Stomach (tissue), 9 donors: ENCODE measurements around the gene MRPL34. TPM values are rescaled to one million over a fixed set of nuclear protein-coding genes. Genes with fewer than 3 reads are reported as not detected.

Experiments used
- DNase-seq, 2 donors: peaks; one replicate each; pipeline versions ENCODE4 v3.0.0 to v3.0.0-alpha.2; 2013 to 2019
- H3K27ac ChIP-seq, 5 donors: fragments of 200-600 bp in 4 of 5; sonication (generic) in 4 of 5; one replicate each; pipeline ENCODE4 v1.5.1; 2013 to 2019; ENCODE audit warnings: mild to moderate bottlenecking in 1 of 5, moderate library complexity in 1 of 5
- H3K27me3 ChIP-seq, 3 donors: fragments of 200-600 bp; sonication (generic); one replicate each; pipeline ENCODE4 v1.5.1; 2017 to 2019; ENCODE audit warnings: mixed run types in 1 of 3
- H3K36me3 ChIP-seq, 4 donors: fragments of 200-600 bp; sonication (generic); 1 replicate in 3 of 4; 2 replicates in 1 of 4; pipeline ENCODE4 v1.5.1; 2016 to 2019
- H3K4me1 ChIP-seq, 4 donors: fragments of 200-600 bp; sonication (generic); one replicate each; pipeline ENCODE4 v1.5.1; 2016 to 2019
- H3K4me3 ChIP-seq, 4 donors: fragments of 200-600 bp; sonication (generic) in 3 of 4; one replicate each; pipeline ENCODE4 v1.5.1; 2016 to 2019; ENCODE audit warnings: mild to moderate bottlenecking in 1 of 4
- H3K9me3 ChIP-seq, 4 donors: fragments of 200-600 bp; sonication (generic); one replicate each; pipeline ENCODE4 v1.5.1; 2016 to 2019
- CTCF ChIP-seq, 7 experiments: fragments of 450-650 bp in 4 of 7; fragments of 200-600 bp in 3 of 7; sonication (generic) in 3 of 7; IDR thresholded peaks; one replicate each; pipeline ENCODE4 v1.5.1; 2016 to 2019; ENCODE audit warnings: antibody characterized with exemption in 7 of 7, control low read depth in 2 of 7, mild to moderate bottlenecking in 1 of 7
- EP300 ChIP-seq: sonication (generic); formaldehyde crosslinking; IDR thresholded peaks from one replicate; pipeline ENCODE4 v1.6.1; 2017; ENCODE audit warnings: antibody characterized with exemption
- POLR2A ChIP-seq, 4 donors: fragments of 450-650 bp; IDR thresholded peaks; one replicate each; pipeline ENCODE4 v1.6.1; 2016; ENCODE audit warnings: antibody characterized with exemption in 4 of 4, control low read depth in 2 of 4, mild to moderate bottlenecking in 1 of 4, moderate library complexity in 1 of 4
- POLR2AphosphoS5 ChIP-seq, 3 donors: sonication (generic); formaldehyde crosslinking; IDR thresholded peaks; one replicate each; pipeline ENCODE4 v1.6.1; 2016; ENCODE audit warnings: antibody characterized with exemption in 3 of 3
- WGBS, 5 donors: extraction: QIAGEN DNeasy Blood & Tissue Kit in 3 of 5; methylation state at CpG; one replicate each; pipeline versions ENCODE4 v1.1.5 to v1.1.7; 2013 to 2018; 5-methylcytosine and 5-hydroxymethylcytosine counted together
- intact Hi-C: fragments of 100-400 bp; cut with DNase I; formaldehyde crosslinking; loops from one replicate; pipeline ENCODE4 v1.15.1; 2023; ENCODE audit warnings: low total_unique reads
- polyA plus RNA-seq, 3 donors: library from polyadenylated mRNA; stranded (reverse); fragments of 200-250 nt; gene quantifications; one replicate each; pipeline ENCODE4 v1.2.3, GENCODE V29; 2013
- total RNA-seq, 5 donors: library from RNA; depleted of rRNA; stranded (reverse); fragments of >200 nt; gene quantifications; one replicate each; pipeline versions ENCODE4 v1.1.0 to v1.2.3, GENCODE V29; 2014 to 2016
- donor health status: healthy with polysubstance abuse.
- donor health status: Bipolar disorder and iron deficiency.
- donor health status: healthy.

The MRPL34 gene
- total and polyA plus RNA-seq, 8 donors, result 6.6 to 200 (median 155) TPM

- Histone ChIP-seq H3K27ac (no peak overlapping the region), H3K9me3 (no peaks in the 10 kb centered on the region), H3K36me3 (peaks cover 52 to 83% (median 76%) of the 10 kb centered on the region in 4 donors), H3K27me3 (no peaks in the 10 kb centered on the region), H3K4me3 (no peak overlapping the region), H3K4me1 (peaks cover 0 to 26% (median 10%) of the 10 kb centered on the region in 4 donors)
- DNase-seq, result no peak
- 80 to 96% (median 89%) methylated on average over 4 to 11 of the region's 11 CpGs for WGBS, 5 donors
- no peak for TF ChIP-seq POLR2AphosphoS5 (IDR thresholded peaks at IDR 0.05)
- no peak for TF ChIP-seq CTCF (IDR thresholded peaks at IDR 0.05)
- intact Hi-C loops, result no loop called here
These were observed 14.8 kb downstream of the MRPL34 start for GRCh38 chr19:17320435-17320834.

GRCh38 chr19:17321655-17322489 lies 16.2 kb downstream of the MRPL34 start:
- WGBS, 5 donors, result 86 to 92% (median 91%) methylated on average over 12 to 19 of the region's 19 CpGs
- Histone ChIP-seq H3K9me3 (no peaks in the 10 kb centered on the region), H3K36me3 (peaks cover 41 to 68% (median 62%) of the 10 kb centered on the region in 4 donors), H3K27me3 (no peaks in the 10 kb centered on the region), H3K4me3 (no peak overlapping the region), H3K4me1 (peaks cover 0 to 23% (median 13%) of the 10 kb centered on the region in 4 donors), H3K27ac (no peak overlapping the region)
- TF ChIP-seq POLR2AphosphoS5 (IDR thresholded peaks at IDR 0.05) (no peak), CTCF (IDR thresholded peaks at IDR 0.05) (no peak), EP300 (no peak), POLR2A (IDR thresholded peaks at IDR 0.05) (no peak)
- DNase-seq, result peak in 1 of 2 donors; percentile 15
- intact Hi-C loops, result no loop called here

GRCh38 chr19:17322854-17323253 lies 17.2 kb downstream of the MRPL34 start:
- Histone ChIP-seq H3K27ac (no peak overlapping the region), H3K9me3 (no peaks in the 10 kb centered on the region), H3K4me3 (no peak overlapping the region), H3K36me3 (peaks cover 39 to 61% (median 59%) of the 10 kb centered on the region in 4 donors), H3K4me1 (peaks cover under 1 to 21% (median 15%) of the 10 kb centered on the region in 4 donors), H3K27me3 (no peaks in the 10 kb centered on the region)
- intact Hi-C loops, result no loop called here
- 68 to 78% (median 73%) methylated on average over 10 of the region's 10 CpGs for WGBS, 5 donors
- TF ChIP-seq POLR2AphosphoS5 (IDR thresholded peaks at IDR 0.05), result no peak
- no peak for TF ChIP-seq CTCF (IDR thresholded peaks at IDR 0.05)
- TF ChIP-seq EP300, result no peak
- no peak for TF ChIP-seq POLR2A (IDR thresholded peaks at IDR 0.05)
- DNase-seq, result peak in 1 of 2 donors; percentile 28

GRCh38 chr19:17323300-17323963 lies 17.8 kb downstream of the MRPL34 start:
- TF ChIP-seq POLR2A (IDR thresholded peaks at IDR 0.05), result no peak
- TF ChIP-seq CTCF (IDR thresholded peaks at IDR 0.05), result no peak
- TF ChIP-seq EP300, result no peak
- no peak for TF ChIP-seq POLR2AphosphoS5 (IDR thresholded peaks at IDR 0.05)
- Histone ChIP-seq H3K36me3 (peaks cover 38 to 61% (median 54%) of the 10 kb centered on the region in 4 donors), H3K4me3 (peak overlapping the region in 1 of 4 donors; percentile 3), H3K27me3 (peaks cover 0 to 4% (median 0%) of the 10 kb centered on the region in 3 donors), H3K27ac (no peak overlapping the region), H3K4me1 (peaks cover 6 to 24% (median 20%) of the 10 kb centered on the region in 4 donors), H3K9me3 (no peaks in the 10 kb centered on the region)
- intact Hi-C loops, result no loop called here
- 34 to 67% (median 50%) methylated on average over 13 to 56 of the region's 56 CpGs for WGBS, 5 donors
- peak in 1 of 2 donors; percentile 20 for DNase-seq
